H9 (cell line): ENCODE data around the gene PIGB. TPM values are rescaled to one million over a fixed set of nuclear protein-coding genes. Genes with fewer than 3 reads are reported as not detected.

ENCODE experiments used
- DNase-seq: peaks from one replicate; pipeline ENCODE4 v3.0.0-alpha.2; 2017
- H2AFZ ChIP-seq: one replicate; pipeline ENCODE4 v1.6.1; 2013; ENCODE audit warnings: mild to moderate bottlenecking, low read length, control low read depth, moderate library complexity
- H2AK5ac ChIP-seq: 2 replicates; pipeline ENCODE4 v1.6.1; 2013; ENCODE audit warnings: low read length, control low read depth, mixed read lengths; ENCODE audit not compliant: insufficient read length
- H2BK120ac ChIP-seq: one replicate; pipeline ENCODE4 v1.6.1; 2013; ENCODE audit warnings: low read depth, mild to moderate bottlenecking, low read length, control low read depth, inconsistent platforms; ENCODE audit not compliant: poor library complexity, severe bottlenecking
- H2BK12ac ChIP-seq: 2 replicates; pipeline ENCODE4 v1.6.1; 2013; ENCODE audit warnings: low read length, control low read depth, mixed read lengths, low read depth; ENCODE audit not compliant: insufficient read length
- H2BK15ac ChIP-seq: 2 replicates; pipeline ENCODE4 v1.6.1; 2013; ENCODE audit warnings: low read depth, low read length, control low read depth
- H2BK20ac ChIP-seq: one replicate; pipeline ENCODE4 v1.6.1; 2013; ENCODE audit warnings: low read depth, mild to moderate bottlenecking, low read length, control low read depth, inconsistent platforms; ENCODE audit not compliant: poor library complexity, severe bottlenecking
- H2BK5ac ChIP-seq: 2 replicates; pipeline ENCODE4 v1.6.1; 2013; ENCODE audit warnings: low read length, control low read depth, mixed read lengths; ENCODE audit not compliant: insufficient read length
- H3K14ac ChIP-seq: 2 replicates; pipeline ENCODE4 v1.6.1; 2013; ENCODE audit warnings: low read length, control low read depth; ENCODE audit not compliant: insufficient read depth
- H3K18ac ChIP-seq: 2 replicates; pipeline ENCODE4 v1.6.1; 2013; ENCODE audit warnings: low read depth, mild to moderate bottlenecking, mixed read lengths, low read length, control low read depth; ENCODE audit not compliant: insufficient read length
- H3K23ac ChIP-seq: 2 replicates; pipeline ENCODE4 v1.6.1; 2013; ENCODE audit warnings: low read length, control low read depth, mixed read lengths, low read depth; ENCODE audit not compliant: insufficient read length
- H3K23me2 ChIP-seq: 2 replicates; pipeline ENCODE4 v1.6.1; 2013; ENCODE audit warnings: low read depth, mild to moderate bottlenecking, mixed read lengths, low read length, control low read depth; ENCODE audit not compliant: insufficient read length, poor library complexity, severe bottlenecking
- H3K27ac ChIP-seq: 2 replicates; pipeline ENCODE4 v1.5.1; 2013; ENCODE audit warnings: low read length, control low read depth, mixed read lengths, low read depth; ENCODE audit not compliant: insufficient read length
- H3K27me3 ChIP-seq: 2 replicates; pipeline ENCODE4 v1.6.1; 2013; ENCODE audit warnings: low read length, control low read depth, inconsistent platforms; ENCODE audit not compliant: insufficient read depth
- H3K4ac ChIP-seq: 2 replicates; pipeline ENCODE4 v1.6.1; 2013; ENCODE audit warnings: low read depth, mild to moderate bottlenecking, control low read depth, inconsistent platforms, low read length, moderate library complexity
- H3K4me1 ChIP-seq: 2 replicates; pipeline ENCODE4 v1.6.1; 2013; ENCODE audit warnings: low read length, control low read depth, inconsistent platforms; ENCODE audit not compliant: insufficient read depth
- H3K4me2 ChIP-seq: 2 replicates; pipeline ENCODE4 v1.6.1; 2013; ENCODE audit warnings: low read length, control low read depth, mixed read lengths; ENCODE audit not compliant: insufficient read length, insufficient read depth
- H3K56ac ChIP-seq: 2 replicates; pipeline ENCODE4 v1.6.1; 2013; ENCODE audit warnings: low read depth, mild to moderate bottlenecking, mixed read lengths, low read length, control low read depth; ENCODE audit not compliant: insufficient read length
- H3K79me1 ChIP-seq: 2 replicates; pipeline ENCODE4 v1.6.1; 2013; ENCODE audit warnings: low read depth, mild to moderate bottlenecking, moderate library complexity, low read length, control low read depth, inconsistent platforms; ENCODE audit not compliant: insufficient read depth, poor library complexity, severe bottlenecking
- H3K79me2 ChIP-seq: 2 replicates; pipeline ENCODE4 v1.6.1; 2013; ENCODE audit warnings: low read length, control low read depth, inconsistent platforms; ENCODE audit not compliant: insufficient read depth
- H3K9ac ChIP-seq: 2 replicates; pipeline ENCODE4 v1.6.1; 2013; ENCODE audit warnings: low read length, control low read depth, mixed read lengths; ENCODE audit not compliant: insufficient read length; ENCODE audit errors: extremely low read depth
- H3K9me3 ChIP-seq: one replicate; pipeline ENCODE4 v1.6.1; 2013; ENCODE audit warnings: low read depth, low read length, inconsistent platforms; ENCODE audit not compliant: control insufficient read depth
- H3T11ph ChIP-seq: one replicate; pipeline ENCODE4 v1.6.1; 2013; ENCODE audit warnings: mild to moderate bottlenecking, low read length, control low read depth, inconsistent platforms
- H4K20me1 ChIP-seq: one replicate; pipeline ENCODE4 v1.6.1; 2013; ENCODE audit not compliant: control insufficient read depth, insufficient read length, insufficient read depth
- H4K5ac ChIP-seq: 2 replicates; pipeline ENCODE4 v1.6.1; 2013; ENCODE audit warnings: low read depth, mild to moderate bottlenecking, mixed read lengths, low read length, control low read depth; ENCODE audit not compliant: insufficient read length
- H4K8ac ChIP-seq: replicated peaks from 2 replicates; pipeline ENCODE4 v1.6.1; 2013; ENCODE audit warnings: low read length, control low read depth, mixed read lengths, low read depth; ENCODE audit not compliant: insufficient read length
- H4K91ac ChIP-seq: 2 replicates; pipeline ENCODE4 v1.6.1; 2013; ENCODE audit warnings: low read depth, mild to moderate bottlenecking, moderate library complexity, mixed read lengths, low read length, control low read depth; ENCODE audit not compliant: insufficient read length
- H3K27ac Mint-ChIP-seq, 3 experiments: 2 replicates in 2 of 3; 3 replicates in 1 of 3; pipeline ENCODE4 v1.8.0; 2020 to 2021; ENCODE audit warnings: mixed read lengths in 3 of 3, mild to moderate bottlenecking in 1 of 3, moderate library complexity in 1 of 3
- H3K27me3 Mint-ChIP-seq: 2 replicates; pipeline ENCODE4 v1.8.0; 2021; ENCODE audit warnings: low read depth, mild to moderate bottlenecking, moderate library complexity, mixed read lengths
- H3K36me3 Mint-ChIP-seq, 3 experiments: 2 replicates in 2 of 3; 3 replicates in 1 of 3; pipeline ENCODE4 v1.8.0; 2020 to 2021; ENCODE audit warnings: low read depth in 3 of 3, mixed read lengths in 3 of 3; ENCODE audit not compliant: insufficient read depth in 1 of 3
- H3K4me1 Mint-ChIP-seq, 2 experiments: 2 replicates each; pipeline ENCODE4 v1.8.0; 2020; ENCODE audit warnings: mixed read lengths in 2 of 2
- H3K4me3 Mint-ChIP-seq, 2 experiments: 2 replicates in 1 of 2; 3 replicates in 1 of 2; pipeline ENCODE4 v1.8.0; 2020 to 2021; ENCODE audit warnings: mild to moderate bottlenecking in 2 of 2, mixed read lengths in 2 of 2, moderate library complexity in 1 of 2
- H3K9me3 Mint-ChIP-seq, 2 experiments: 2 replicates in 1 of 2; 3 replicates in 1 of 2; pipeline ENCODE4 v1.8.0; 2020; ENCODE audit warnings: mild to moderate bottlenecking in 2 of 2, mixed read lengths in 2 of 2, moderate library complexity in 1 of 2
- CTCF ChIP-seq: fragments of 200-600 bp; sonication (generic); conservative IDR thresholded peaks from 3 replicates; pipeline ENCODE4 v1.8.0; 2021; ENCODE audit warnings: antibody characterized with exemption, mild to moderate bottlenecking
- total RNA-seq: library from RNA; stranded (reverse); gene quantifications from 2 replicates; pipeline ENCODE4 v1.2.1, GENCODE V29; 2021

The PIGB gene
- total RNA-seq, 1 experiment from 2014 or later, result 6.7 TPM

DNA sequence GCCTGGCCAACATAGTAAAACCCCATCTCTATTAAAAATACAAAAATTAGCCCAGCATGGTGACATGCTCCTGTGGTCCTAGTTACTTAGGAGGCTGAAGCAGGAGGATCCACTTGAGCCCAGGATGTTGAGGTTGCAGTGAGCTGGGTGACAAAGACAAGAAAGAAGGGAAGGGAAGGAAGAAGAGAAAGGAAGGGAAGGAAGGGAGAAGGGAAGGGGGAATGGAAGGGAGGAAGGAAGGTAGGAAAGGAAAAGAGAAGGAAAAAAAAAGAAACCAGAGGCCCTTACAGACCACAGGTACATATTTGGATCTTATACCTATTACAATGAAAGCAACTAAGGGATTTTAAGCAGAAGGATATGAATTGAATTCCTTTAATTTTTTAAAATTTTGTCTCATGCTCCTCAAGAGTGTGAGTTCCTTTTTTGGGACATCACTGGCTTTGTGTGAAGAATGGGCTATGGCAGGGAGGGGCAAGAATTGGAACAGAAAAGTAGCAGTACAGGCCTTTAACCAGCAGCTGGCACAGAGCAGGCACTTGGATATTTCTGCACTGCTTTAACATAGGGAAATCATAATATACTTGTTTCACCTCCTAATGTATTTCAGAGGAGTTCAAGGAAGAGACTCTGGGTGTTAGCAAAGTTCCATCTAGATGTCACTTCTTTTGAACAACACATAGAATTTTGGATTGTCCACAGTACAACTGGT lies 37.3 kb upstream of the PIGB start:
- H3K18ac ChIP-seq, result no peak overlapping the region
- H2BK20ac ChIP-seq, result no peak overlapping the region
- H2AFZ ChIP-seq, result no peak overlapping the region
- no peaks in the 10 kb centered on the region for H3K9me3 ChIP-seq
- H2BK12ac ChIP-seq, result no peak overlapping the region
- H4K91ac ChIP-seq, result no peak overlapping the region
- no peak overlapping the region for H3K27ac ChIP-seq
- H3K27me3 ChIP-seq, result no peaks in the 10 kb centered on the region
- no peaks in the 10 kb centered on the region for H3K79me1 ChIP-seq
- no peaks in the 10 kb centered on the region for H3K23me2 ChIP-seq
- H3K14ac ChIP-seq, result no peak overlapping the region
- H3K9ac ChIP-seq, result no peak overlapping the region
- H3K79me2 ChIP-seq, result no peaks in the 10 kb centered on the region
- no peak overlapping the region for H2BK5ac ChIP-seq
- H2BK120ac ChIP-seq, result no peak overlapping the region
- Mint-ChIP-seq H3K27ac (no peak overlapping the region; a peak in 1 of 7 replicates), H3K4me1 (peaks cover 6 to 8% of the 10 kb centered on the region in 2 experiments; a peak in 2 of 4 replicates), H3K27me3 (no peaks in the 10 kb centered on the region), H3K36me3 (no peaks in the 10 kb centered on the region; a peak in 1 of 7 replicates), H3K9me3 (no peaks in the 10 kb centered on the region), H3K4me3 (no peak overlapping the region)
- H2BK15ac ChIP-seq, result no peak overlapping the region
- H3T11ph ChIP-seq, result no peak overlapping the region
- DNase-seq, result no peak
- no peak for TF ChIP-seq CTCF
- no peak overlapping the region for H4K8ac ChIP-seq
- no peak overlapping the region for H3K56ac ChIP-seq
- no peak overlapping the region for H3K4ac ChIP-seq
- H3K23ac ChIP-seq, result no peak overlapping the region
- no peaks in the 10 kb centered on the region for H4K20me1 ChIP-seq
- no peak overlapping the region for H3K4me2 ChIP-seq
- H3K4me1 ChIP-seq, result no peaks in the 10 kb centered on the region
- H2AK5ac ChIP-seq, result no peak overlapping the region
- H4K5ac ChIP-seq, result no peak overlapping the region
